Measurements from ENCODE around the gene GABRP. TPM values are rescaled to one million over a fixed set of nuclear protein-coding genes. Genes with fewer than 3 reads are reported as not detected.

The GABRP gene
- polyA plus RNA-seq (ENCODE audit: insufficient read length in 3 of 3), result 1 to 10 TPM in 2 of 3 donors, under 1 TPM in 1; 0.86 to 1.4 (median 1.2) TPM

GRCh38 chr5:170783498-170784247 lies at the start of gene GABRP:
Gene GABRP (plus strand): TSS chr5:170783725. CDS start chr5:170788616, 4,891 bp downstream.
- no peak for DNase-seq (ENCODE audit: low read depth in 3 of 3, low spot score in 2 of 3)

- DNase-seq (ENCODE audit: low read depth in 3 of 3, low spot score in 2 of 3), result no peak
Observed at GRCh38 chr5:170736966-170737365, 46.6 kb upstream of the GABRP start.

GRCh38 chr5:170737591-170737990 lies 45.9 kb upstream of the GABRP start:
- DNase-seq (ENCODE audit: low read depth in 3 of 3, low spot score in 2 of 3), result no peak

GRCh38 chr5:170738840-170739239 lies 44.7 kb upstream of the GABRP start:
- DNase-seq (ENCODE audit: low read depth in 3 of 3, low spot score in 2 of 3), result no peak

- no peak for DNase-seq (ENCODE audit: low read depth in 3 of 3, low spot score in 2 of 3)
Observed at GRCh38 chr5:170739446-170739845, 44.1 kb upstream of the GABRP start.

GRCh38 chr5:170740551-170741205 lies 42.8 kb upstream of the GABRP start:
- DNase-seq (ENCODE audit: low read depth in 3 of 3, low spot score in 2 of 3), result no peak

- DNase-seq (ENCODE audit: low read depth in 3 of 3, low spot score in 2 of 3), result no peak
Observed at GRCh38 chr5:170741801-170742200, 41.7 kb upstream of the GABRP start.

- DNase-seq (ENCODE audit: low read depth in 3 of 3, low spot score in 2 of 3), result no peak
Observed at GRCh38 chr5:170743876-170744212, 39.7 kb upstream of the GABRP start.

GRCh38 chr5:170745481-170746071 lies 37.9 kb upstream of the GABRP start:
- no peak for DNase-seq (ENCODE audit: low read depth in 3 of 3, low spot score in 2 of 3)

GRCh38 chr5:170746075-170746960 lies 37.2 kb upstream of the GABRP start:
- no peak for DNase-seq (ENCODE audit: low read depth in 3 of 3, low spot score in 2 of 3)

GRCh38 chr5:170746961-170747340 lies 36.6 kb upstream of the GABRP start:
- no peak for DNase-seq (ENCODE audit: low read depth in 3 of 3, low spot score in 2 of 3)

- no peak for DNase-seq (ENCODE audit: low read depth in 3 of 3, low spot score in 2 of 3)
Observed at GRCh38 chr5:170747357-170747756, 36.2 kb upstream of the GABRP start.

- no peak for DNase-seq (ENCODE audit: low read depth in 3 of 3, low spot score in 2 of 3)
Observed at GRCh38 chr5:170747851-170748250, 35.7 kb upstream of the GABRP start.

- DNase-seq (ENCODE audit: low read depth in 3 of 3, low spot score in 2 of 3), result no peak
Observed at GRCh38 chr5:170748951-170749471, 34.5 kb upstream of the GABRP start.

- no peak for DNase-seq (ENCODE audit: low read depth in 3 of 3, low spot score in 2 of 3)
Observed at GRCh38 chr5:170749911-170750431, 33.6 kb upstream of the GABRP start.

- no peak for DNase-seq (ENCODE audit: low read depth in 3 of 3, low spot score in 2 of 3)
Observed at GRCh38 chr5:170750791-170751190, 32.7 kb upstream of the GABRP start.

- DNase-seq (ENCODE audit: low read depth in 3 of 3, low spot score in 2 of 3), result no peak
Observed at GRCh38 chr5:170751631-170752030, 31.9 kb upstream of the GABRP start.

- DNase-seq (ENCODE audit: low read depth in 3 of 3, low spot score in 2 of 3), result no peak
Observed at GRCh38 chr5:170752257-170753215, 31.0 kb upstream of the GABRP start.

GRCh38 chr5:170753311-170753710 lies 30.2 kb upstream of the GABRP start:
- DNase-seq (ENCODE audit: low read depth in 3 of 3, low spot score in 2 of 3), result no peak

All from right renal cortex interstitium (tissue), 3 donors.